HL-60 (cell line): ENCODE measurements around the gene EXOC4.

ENCODE experiments used
- DNase-seq, 2 experiments: peaks; one replicate each; pipeline ENCODE4 v3.0.0-alpha.2; 2010 to 2020; ENCODE audit warnings: low read depth in 1 of 2, low spot score in 1 of 2
- H3K27ac ChIP-seq: fragments of 250-450 bp; sonication (Bioruptor Pico); replicated peaks from 2 replicates; pipeline ENCODE4 v1.5.1; 2020; ENCODE audit warnings: mild to moderate bottlenecking, moderate library complexity
- H3K27me3 ChIP-seq: fragments of 250-450 bp; sonication (Bioruptor Pico); 2 replicates; pipeline ENCODE4 v1.5.1; 2021; ENCODE audit warnings: mild to moderate bottlenecking, moderate library complexity; ENCODE audit not compliant: insufficient read depth, poor library complexity, severe bottlenecking
- H3K4me3 ChIP-seq: replicated peaks from 2 replicates; pipeline ENCODE4 v1.5.1; 2011; ENCODE audit warnings: mild to moderate bottlenecking, control low read depth, low read length; ENCODE audit not compliant: insufficient read depth
- GABPA ChIP-seq: IDR thresholded peaks from 2 replicates; pipeline ENCODE4 v1.6.1; 2012; ENCODE audit warnings: low read depth
- POLR2AphosphoS5 ChIP-seq: IDR thresholded peaks from 2 replicates; pipeline ENCODE4 v1.6.1; 2012; ENCODE audit warnings: low read depth
- SPI1 ChIP-seq: IDR thresholded peaks from 2 replicates; pipeline ENCODE4 v1.6.1; 2012; ENCODE audit warnings: low read depth, mild to moderate bottlenecking, borderline replicate concordance
- TF ChIP-seq, protein P1 (sequence below): IDR thresholded peaks from one replicate; pipeline ENCODE4 v1.5.1; 2011; ENCODE audit warnings: low read length, control low read depth, inconsistent platforms; ENCODE audit not compliant: insufficient read depth
- TF ChIP-seq, protein P2 (sequence below): IDR thresholded peaks from 2 replicates; pipeline ENCODE4 v1.6.1; 2012; ENCODE audit warnings: low read depth; ENCODE audit not compliant: insufficient replicate concordance

EXOC4 gene

DNA sequence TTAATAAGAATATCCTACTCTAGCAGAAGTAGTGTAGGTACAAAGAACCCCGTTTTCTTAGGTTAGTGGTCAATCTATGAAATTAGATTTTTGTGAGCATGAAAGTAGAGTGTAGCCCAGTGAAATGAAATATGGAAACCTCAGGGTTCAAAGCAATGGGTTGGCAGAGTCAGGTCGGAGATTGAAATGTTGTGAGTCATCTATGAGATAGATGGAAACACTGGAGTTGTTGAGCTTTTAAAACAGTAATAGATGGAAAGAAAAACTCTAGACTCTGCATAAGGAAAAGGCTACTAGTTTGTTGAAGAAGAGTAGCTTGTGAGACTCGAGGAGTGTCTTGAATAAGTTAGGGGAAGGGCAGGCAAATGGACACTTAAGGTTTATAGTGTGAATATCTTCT is 251.9 kb downstream of the EXOC4 start:
- TF ChIP-seq, protein P1, sequence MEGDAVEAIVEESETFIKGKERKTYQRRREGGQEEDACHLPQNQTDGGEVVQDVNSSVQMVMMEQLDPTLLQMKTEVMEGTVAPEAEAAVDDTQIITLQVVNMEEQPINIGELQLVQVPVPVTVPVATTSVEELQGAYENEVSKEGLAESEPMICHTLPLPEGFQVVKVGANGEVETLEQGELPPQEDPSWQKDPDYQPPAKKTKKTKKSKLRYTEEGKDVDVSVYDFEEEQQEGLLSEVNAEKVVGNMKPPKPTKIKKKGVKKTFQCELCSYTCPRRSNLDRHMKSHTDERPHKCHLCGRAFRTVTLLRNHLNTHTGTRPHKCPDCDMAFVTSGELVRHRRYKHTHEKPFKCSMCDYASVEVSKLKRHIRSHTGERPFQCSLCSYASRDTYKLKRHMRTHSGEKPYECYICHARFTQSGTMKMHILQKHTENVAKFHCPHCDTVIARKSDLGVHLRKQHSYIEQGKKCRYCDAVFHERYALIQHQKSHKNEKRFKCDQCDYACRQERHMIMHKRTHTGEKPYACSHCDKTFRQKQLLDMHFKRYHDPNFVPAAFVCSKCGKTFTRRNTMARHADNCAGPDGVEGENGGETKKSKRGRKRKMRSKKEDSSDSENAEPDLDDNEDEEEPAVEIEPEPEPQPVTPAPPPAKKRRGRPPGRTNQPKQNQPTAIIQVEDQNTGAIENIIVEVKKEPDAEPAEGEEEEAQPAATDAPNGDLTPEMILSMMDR: no peak
- no peak for TF ChIP-seq POLR2AphosphoS5
- TF ChIP-seq SPI1: no peak
- TF ChIP-seq, protein P2, sequence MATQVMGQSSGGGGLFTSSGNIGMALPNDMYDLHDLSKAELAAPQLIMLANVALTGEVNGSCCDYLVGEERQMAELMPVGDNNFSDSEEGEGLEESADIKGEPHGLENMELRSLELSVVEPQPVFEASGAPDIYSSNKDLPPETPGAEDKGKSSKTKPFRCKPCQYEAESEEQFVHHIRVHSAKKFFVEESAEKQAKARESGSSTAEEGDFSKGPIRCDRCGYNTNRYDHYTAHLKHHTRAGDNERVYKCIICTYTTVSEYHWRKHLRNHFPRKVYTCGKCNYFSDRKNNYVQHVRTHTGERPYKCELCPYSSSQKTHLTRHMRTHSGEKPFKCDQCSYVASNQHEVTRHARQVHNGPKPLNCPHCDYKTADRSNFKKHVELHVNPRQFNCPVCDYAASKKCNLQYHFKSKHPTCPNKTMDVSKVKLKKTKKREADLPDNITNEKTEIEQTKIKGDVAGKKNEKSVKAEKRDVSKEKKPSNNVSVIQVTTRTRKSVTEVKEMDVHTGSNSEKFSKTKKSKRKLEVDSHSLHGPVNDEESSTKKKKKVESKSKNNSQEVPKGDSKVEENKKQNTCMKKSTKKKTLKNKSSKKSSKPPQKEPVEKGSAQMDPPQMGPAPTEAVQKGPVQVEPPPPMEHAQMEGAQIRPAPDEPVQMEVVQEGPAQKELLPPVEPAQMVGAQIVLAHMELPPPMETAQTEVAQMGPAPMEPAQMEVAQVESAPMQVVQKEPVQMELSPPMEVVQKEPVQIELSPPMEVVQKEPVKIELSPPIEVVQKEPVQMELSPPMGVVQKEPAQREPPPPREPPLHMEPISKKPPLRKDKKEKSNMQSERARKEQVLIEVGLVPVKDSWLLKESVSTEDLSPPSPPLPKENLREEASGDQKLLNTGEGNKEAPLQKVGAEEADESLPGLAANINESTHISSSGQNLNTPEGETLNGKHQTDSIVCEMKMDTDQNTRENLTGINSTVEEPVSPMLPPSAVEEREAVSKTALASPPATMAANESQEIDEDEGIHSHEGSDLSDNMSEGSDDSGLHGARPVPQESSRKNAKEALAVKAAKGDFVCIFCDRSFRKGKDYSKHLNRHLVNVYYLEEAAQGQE: no peak
- no peak for TF ChIP-seq GABPA
- Histone ChIP-seq H3K4me3 (no peak overlapping the region), H3K27ac (no peak overlapping the region)

DNA sequence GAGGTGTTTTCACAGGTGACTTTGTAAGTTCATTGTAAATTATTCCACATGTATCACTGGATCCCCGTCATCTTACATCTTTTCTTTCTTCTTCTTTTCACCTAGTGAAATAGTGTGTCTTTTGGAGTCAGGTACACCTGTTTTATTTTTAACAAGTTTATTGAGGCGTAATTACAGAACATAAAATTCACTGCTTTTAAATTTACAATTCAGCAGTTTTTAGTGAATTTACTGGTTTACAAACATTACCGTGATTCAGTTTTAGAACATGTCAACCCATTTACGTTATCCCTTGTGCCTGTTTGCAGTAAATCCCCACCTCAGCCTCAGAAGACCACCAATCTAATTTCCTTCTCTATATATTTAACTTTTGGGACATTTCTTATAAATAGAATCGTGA is 256.9 kb downstream of the EXOC4 start:
- TF ChIP-seq, protein P2: no peak
- no peak for TF ChIP-seq SPI1
- TF ChIP-seq, protein P1: no peak
- TF ChIP-seq GABPA: no peak
- no peak for TF ChIP-seq POLR2AphosphoS5
- no peak for DNase-seq
- Histone ChIP-seq H3K4me3 (no peak overlapping the region), H3K27ac (no peak overlapping the region), H3K27me3 (no peaks in the 10 kb centered on the region)

More for the DNA sequence above, 251.9 kb downstream of the EXOC4 start:
- H3K27me3 ChIP-seq: no peaks in the 10 kb centered on the region
- DNase-seq: no peak

DNA sequence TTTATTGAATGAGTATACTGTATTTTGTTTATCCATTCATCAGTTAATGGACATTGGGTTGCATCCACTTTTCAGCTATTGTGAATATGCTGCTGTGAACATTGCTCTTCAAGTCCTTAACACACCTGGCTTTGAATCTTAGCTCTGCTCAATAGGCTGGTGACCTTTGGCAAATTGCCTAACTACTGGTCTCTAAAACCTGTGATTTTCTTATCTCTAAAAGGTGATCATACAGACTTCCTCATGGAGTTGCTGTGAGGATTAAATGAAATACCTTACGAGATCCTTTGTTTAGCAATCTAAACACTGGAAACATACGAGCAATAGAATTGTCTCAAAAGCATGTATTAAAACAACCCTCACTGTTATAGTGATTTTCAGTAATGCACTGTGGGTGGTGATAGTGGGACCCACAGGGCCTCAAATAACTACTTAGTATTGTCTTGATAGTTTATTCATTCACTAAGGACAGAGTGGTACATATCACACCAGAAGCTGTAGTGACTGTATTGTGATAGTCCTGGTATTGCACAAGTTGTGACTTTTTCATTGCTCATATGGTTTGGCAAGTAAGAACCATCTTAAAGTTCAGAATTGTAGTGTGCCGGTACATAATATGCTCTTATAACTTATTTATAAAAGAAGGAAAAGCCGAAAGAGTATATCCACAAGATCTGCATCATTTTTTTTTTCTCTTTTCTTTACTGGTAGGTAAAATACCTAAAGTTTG is 257.6 kb downstream of the EXOC4 start:
- Histone ChIP-seq H3K4me3 (no peak overlapping the region), H3K27ac (0 out of 2 replicates have a peak overlapping the region, but pooled peaks have one; percentile 13), H3K27me3 (no peaks in the 10 kb centered on the region)
- DNase-seq: no peak
- TF ChIP-seq, protein P1: no peak
- TF ChIP-seq POLR2AphosphoS5: no peak
- TF ChIP-seq SPI1: no peak
- TF ChIP-seq, protein P2: no peak
- TF ChIP-seq GABPA: no peak
